GM19328 (cell line): ENCODE data around the gene CRB1.

Experiments used
- ATAC-seq: cut with Tn5 transposase; IDR thresholded peaks from one replicate; pipeline ENCODE4 v1.9.1; 2021; ENCODE audit warnings: mild to moderate bottlenecking, moderate library complexity; ENCODE audit not compliant: unreplicated experiment

CRB1 gene

DNA sequence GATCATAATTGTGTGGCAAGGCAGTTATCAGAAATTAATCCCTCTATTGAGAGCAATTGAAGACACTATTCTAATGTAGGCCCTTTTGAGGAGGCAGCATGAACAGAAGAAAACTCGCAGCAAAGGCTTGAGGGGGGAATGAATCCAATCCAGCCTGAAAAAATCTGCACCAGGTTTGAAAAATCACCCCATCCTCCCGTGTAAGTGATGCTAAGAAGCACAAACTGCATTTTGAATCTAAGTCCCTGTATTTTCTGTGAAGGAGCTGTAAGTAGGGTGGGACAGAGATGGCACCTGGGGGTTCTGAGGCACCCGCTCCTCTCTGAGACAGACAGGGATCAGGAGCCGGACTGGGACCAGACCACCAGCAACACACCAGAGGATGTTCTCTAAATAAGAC is at the start of gene CRB1:
Gene CRB1 (plus strand): TSS at position 241 of the 400 bp plus-strand sequence. CDS start 161 bp downstream, outside the sequence.
- no peak for ATAC-seq

GRCh38 chr1:197218857-197219256 is 49.2 kb upstream of the CRB1 start:
- no peak for ATAC-seq

- ATAC-seq: no peak
These were observed 45.9 kb upstream of the CRB1 start for GRCh38 chr1:197222025-197222685.

DNA sequence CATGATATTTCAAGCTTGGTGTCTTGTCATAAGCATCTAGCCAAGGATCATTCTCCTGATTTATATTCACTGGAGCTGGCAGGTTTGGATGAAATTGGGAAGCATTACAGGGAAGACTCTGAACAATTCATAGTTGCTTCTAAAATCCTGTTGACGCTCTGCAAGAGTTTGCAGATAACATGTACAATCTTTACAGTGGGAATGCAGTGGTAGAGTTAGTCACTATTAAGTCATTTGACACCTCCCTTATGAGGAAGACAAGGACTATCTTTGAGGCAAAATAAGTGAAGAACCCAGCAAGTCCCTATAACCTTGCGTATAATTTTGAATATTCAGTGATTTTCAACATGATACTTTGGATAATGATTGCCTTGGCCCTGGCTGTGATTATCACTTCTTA is 45.3 kb upstream of the CRB1 start:
- no peak for ATAC-seq

DNA sequence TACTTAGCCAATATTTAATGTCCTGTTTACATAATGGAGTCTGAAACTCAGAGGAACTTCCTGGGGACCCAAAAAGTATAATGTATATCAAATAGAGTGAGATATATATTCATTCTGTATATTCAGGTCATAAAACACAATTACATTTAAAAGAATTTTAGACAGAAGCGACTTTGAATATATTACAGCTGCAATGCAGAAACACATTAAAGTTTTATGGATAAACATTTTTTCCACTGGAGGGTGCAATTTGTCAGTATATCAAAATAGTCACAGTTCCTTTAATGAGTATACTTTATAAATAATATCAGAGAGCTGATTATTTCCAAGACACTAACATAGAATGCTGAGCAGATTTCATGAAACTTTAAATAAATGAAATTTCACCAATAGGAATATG is 43.9 kb upstream of the CRB1 start:
- ATAC-seq: no peak

GRCh38 chr1:197225611-197226010 is 42.4 kb upstream of the CRB1 start:
- ATAC-seq: no peak

- no peak for ATAC-seq
These were observed 33.5 kb upstream of the CRB1 start for GRCh38 chr1:197234581-197234980.

GRCh38 chr1:197235355-197235754 is 32.7 kb upstream of the CRB1 start:
- no peak for ATAC-seq

DNA sequence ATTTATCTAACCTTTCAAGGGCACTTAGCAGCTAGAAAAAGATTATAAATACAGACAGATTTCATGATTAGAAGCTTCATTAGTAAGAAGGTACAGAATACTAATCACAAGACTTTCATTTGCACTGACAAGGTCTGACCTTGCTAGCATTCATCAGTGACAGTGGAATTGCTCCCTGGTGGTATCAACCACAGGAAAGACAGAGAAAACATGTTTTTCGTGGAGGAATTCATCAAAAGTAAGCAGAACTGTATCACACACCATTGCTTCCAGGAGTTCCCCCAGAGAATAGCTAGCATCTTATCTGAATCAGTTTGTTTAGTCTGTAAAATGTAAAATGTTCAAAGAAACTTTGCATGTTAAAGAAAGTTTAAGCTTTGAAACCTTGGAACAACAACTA is 20.6 kb upstream of the CRB1 start:
- ATAC-seq: no peak

DNA sequence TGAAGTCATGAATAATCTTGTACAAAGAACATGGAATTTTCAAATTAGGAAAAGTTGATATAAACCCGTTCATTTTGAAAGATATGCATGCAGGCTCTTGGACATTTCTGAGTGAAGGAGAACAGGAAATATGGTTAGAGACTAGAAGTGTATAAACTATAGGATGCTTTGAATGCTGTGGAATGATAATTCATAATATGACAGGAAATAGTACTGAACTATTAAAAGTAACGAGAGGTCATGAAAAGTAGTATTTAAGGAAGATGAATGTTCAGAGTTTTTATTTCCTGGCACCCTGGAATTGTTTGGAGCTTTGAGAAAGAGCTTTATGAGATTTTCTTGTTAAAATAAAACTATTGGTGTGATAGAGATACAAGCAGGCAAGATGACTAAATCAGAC is 18.7 kb upstream of the CRB1 start:
- no peak for ATAC-seq

DNA sequence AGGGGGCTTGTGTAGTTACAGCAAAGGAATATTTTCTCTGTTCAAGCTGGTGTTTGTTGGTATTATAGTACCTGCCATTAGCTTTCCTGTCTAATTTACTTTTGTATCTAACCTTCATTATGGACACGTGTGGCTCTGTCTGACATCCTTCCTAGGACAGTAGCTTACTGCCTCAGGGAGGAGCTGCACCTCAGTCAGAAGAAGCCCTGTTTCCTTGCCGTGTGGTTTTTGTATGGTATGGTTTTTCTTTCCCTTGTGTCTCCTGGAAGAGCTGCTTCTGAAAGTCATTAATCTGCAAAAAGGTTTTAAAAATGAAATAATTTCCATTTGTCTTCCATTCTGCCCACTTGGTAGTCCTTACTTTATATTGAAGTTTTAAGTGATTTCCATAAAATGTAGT is 17.4 kb upstream of the CRB1 start:
- no peak for ATAC-seq

GRCh38 chr1:197252973-197253372 is 15.1 kb upstream of the CRB1 start:
- ATAC-seq: no peak

DNA sequence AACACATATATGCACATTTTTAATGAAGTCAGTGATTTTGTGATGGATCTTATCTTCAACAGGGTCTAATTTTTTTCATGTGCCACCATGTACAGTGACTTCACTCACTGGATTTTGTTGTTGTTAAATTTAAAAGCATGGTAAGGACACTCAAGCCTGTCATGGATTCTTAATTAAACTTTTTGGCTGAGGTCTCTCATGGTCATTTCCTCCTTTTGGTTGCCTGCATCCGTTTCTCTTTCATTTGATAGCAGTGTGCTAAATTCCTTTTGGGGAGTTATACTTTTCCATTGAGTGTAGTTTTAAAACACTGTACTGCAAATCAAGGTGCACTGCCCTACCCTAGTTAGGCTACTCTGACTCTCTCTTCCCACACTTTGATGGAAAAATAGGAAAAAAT is 13.2 kb upstream of the CRB1 start:
- ATAC-seq: no peak

- ATAC-seq: no peak
These were observed 3.0 kb upstream of the CRB1 start for GRCh38 chr1:197264936-197265567.

DNA sequence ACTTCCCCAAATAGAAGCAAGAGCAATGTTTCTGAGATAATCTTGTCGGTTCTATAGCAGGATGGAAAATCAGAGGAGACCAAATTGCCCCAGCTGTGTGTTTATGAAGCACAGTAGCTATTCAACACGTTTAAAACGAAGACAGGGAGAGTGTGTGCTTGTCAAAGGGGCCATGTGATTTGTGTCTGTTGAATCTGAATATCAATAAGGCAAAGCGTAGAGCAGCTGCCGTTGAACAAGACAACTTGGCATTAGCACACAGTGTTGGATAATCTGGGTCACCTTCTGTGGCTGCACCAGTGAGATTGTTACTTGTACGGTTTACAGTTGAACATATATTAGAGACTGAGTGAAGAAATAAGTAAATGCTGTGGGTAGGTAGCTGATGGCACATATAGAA is 1.0 kb downstream of the CRB1 start:
- no peak for ATAC-seq

- ATAC-seq: no peak
These were observed 4.7 kb downstream of the CRB1 start for GRCh38 chr1:197272791-197273190.

GRCh38 chr1:197277166-197277565 is 9.1 kb downstream of the CRB1 start:
- no peak for ATAC-seq

GRCh38 chr1:197284325-197284724 is 16.3 kb downstream of the CRB1 start:
- no peak for ATAC-seq

DNA sequence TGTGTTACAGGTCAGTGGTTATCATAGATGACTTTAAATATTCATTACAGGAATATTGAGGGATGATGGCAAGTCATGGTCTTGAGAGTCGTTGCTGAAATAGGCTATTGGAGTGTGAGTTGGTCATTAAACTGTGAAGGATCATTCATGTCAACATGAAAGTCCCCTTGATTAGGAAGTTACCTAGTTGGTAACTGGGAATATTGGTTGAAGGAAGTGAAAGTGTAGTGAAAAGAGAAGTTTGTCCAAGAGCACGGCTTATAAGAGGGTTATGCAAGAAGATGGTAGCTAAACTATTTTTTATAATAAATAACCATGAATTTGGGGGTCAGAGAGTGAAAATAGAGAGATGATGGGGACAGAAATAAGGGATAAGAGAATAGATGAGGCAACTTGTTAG is 16.9 kb downstream of the CRB1 start:
- ATAC-seq: no peak

- ATAC-seq: no peak
These were observed 17.6 kb downstream of the CRB1 start for GRCh38 chr1:197285526-197286205.

DNA sequence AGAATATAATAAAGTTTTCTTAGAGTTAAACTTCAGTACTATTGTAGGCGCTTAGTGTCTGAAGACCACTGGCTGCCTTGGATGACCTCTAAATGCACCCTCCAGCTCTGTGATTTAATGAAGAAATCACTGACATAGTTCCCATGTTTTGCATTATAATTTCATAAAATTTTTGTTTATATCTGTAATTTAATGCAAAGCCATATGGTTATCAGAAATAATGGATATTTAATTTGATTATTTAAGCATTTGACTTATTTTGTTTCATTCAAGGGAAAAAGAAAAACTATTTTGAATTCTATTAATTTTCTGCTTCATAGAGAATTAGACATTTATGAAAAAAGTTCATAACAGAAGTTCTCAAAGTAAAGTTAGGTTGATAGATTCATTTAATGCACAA is 18.6 kb downstream of the CRB1 start:
- ATAC-seq: no peak

DNA sequence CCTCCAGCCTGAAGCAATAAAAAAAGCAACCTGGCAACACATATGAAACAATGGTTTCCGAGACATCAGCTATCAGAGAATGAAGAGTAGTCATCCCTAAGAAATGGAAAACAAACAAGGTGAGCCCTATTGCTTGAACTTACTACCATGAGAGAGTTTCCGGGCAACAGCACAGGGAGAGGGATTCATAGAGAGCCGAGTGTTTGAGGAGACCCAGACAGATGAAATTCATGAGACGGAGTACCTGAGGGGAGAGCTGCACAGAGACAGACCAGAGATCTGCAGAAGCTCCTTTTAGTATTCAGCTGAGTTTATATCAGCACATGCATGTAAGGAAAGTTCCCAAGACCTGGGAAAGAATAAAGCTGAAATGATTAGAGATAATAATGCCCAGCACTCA is 19.8 kb downstream of the CRB1 start:
- ATAC-seq: no peak
